Nephron (organoid): ENCODE data around the gene SDF4.

Experiments used
- H3K27ac Mint-ChIP-seq, 3 experiments: 2 replicates each; pipeline ENCODE4 v1.8.0; 2020; ENCODE audit warnings: mixed read lengths in 3 of 3, mild to moderate bottlenecking in 2 of 3, moderate library complexity in 1 of 3
- H3K27me3 Mint-ChIP-seq: 2 replicates; pipeline ENCODE4 v1.8.0; 2021; ENCODE audit warnings: low read depth, mild to moderate bottlenecking, moderate library complexity, mixed read lengths
- H3K36me3 Mint-ChIP-seq: 2 replicates; pipeline ENCODE4 v1.8.0; 2020; ENCODE audit warnings: low read depth, mixed read lengths
- H3K4me1 Mint-ChIP-seq: 2 replicates; pipeline ENCODE4 v1.8.0; 2020; ENCODE audit warnings: mixed read lengths
- H3K4me3 Mint-ChIP-seq, 3 experiments: 2 replicates each; pipeline ENCODE4 v1.8.0; 2020; ENCODE audit warnings: mild to moderate bottlenecking in 3 of 3, mixed read lengths in 3 of 3, moderate library complexity in 2 of 3
- H3K9me3 Mint-ChIP-seq: 2 replicates; pipeline ENCODE4 v1.8.0; 2020; ENCODE audit warnings: mixed read lengths
- CTCF ChIP-seq, 3 experiments: fragments of 200-600 bp; sonication (generic); IDR thresholded peaks; one replicate each; pipeline ENCODE4 v1.5.0; 2021; ENCODE audit warnings: antibody characterized with exemption in 3 of 3; ENCODE audit not compliant: unreplicated experiment in 3 of 3

The SDF4 gene

GRCh38 chr1:1183833-1184775 is 47.7 kb downstream of the SDF4 start:
- no peak overlapping the region for H3K27ac Mint-ChIP-seq
- no peak for TF ChIP-seq CTCF (IDR thresholded peaks at IDR 0.05; ENCODE audit: unreplicated experiment in 3 of 3)
- peaks cover 5% of the 10 kb centered on the region for H3K9me3 Mint-ChIP-seq
- H3K4me1 Mint-ChIP-seq = peaks cover 5% of the 10 kb centered on the region
- H3K4me3 Mint-ChIP-seq = no peak overlapping the region
- H3K36me3 Mint-ChIP-seq = no peaks in the 10 kb centered on the region
- peaks cover 6% of the 10 kb centered on the region for H3K27me3 Mint-ChIP-seq

GRCh38 chr1:1183221-1183747 is 48.5 kb downstream of the SDF4 start:
- Mint-ChIP-seq H3K27ac (no peak overlapping the region), H3K4me3 (no peak overlapping the region), H3K4me1 (peaks cover 5% of the 10 kb centered on the region), H3K27me3 (peaks cover 6% of the 10 kb centered on the region), H3K9me3 (no peaks in the 10 kb centered on the region), H3K36me3 (no peaks in the 10 kb centered on the region)
- TF ChIP-seq CTCF (IDR thresholded peaks at IDR 0.05; ENCODE audit: unreplicated experiment in 3 of 3) = no peak

GRCh38 chr1:1182491-1183220 is 49.1 kb downstream of the SDF4 start:
- Mint-ChIP-seq H3K36me3 (no peaks in the 10 kb centered on the region), H3K9me3 (no peaks in the 10 kb centered on the region), H3K4me1 (peaks cover 5% of the 10 kb centered on the region), H3K27ac (no peak overlapping the region), H3K4me3 (no peak overlapping the region), H3K27me3 (peaks cover 6% of the 10 kb centered on the region)
- TF ChIP-seq CTCF (IDR thresholded peaks at IDR 0.05; ENCODE audit: unreplicated experiment in 3 of 3) = no peak

- no peak for TF ChIP-seq CTCF (IDR thresholded peaks at IDR 0.05; ENCODE audit: unreplicated experiment in 3 of 3)
- Mint-ChIP-seq H3K27ac (no peak overlapping the region), H3K9me3 (no peaks in the 10 kb centered on the region), H3K27me3 (peaks cover 13% of the 10 kb centered on the region), H3K4me3 (no peak overlapping the region), H3K4me1 (peaks cover 7% of the 10 kb centered on the region), H3K36me3 (no peaks in the 10 kb centered on the region)
These were observed 49.8 kb downstream of the SDF4 start for GRCh38 chr1:1181938-1182410.

GRCh38 chr1:1181129-1181937 is 50.5 kb downstream of the SDF4 start:
- Mint-ChIP-seq H3K4me3 (no peak overlapping the region), H3K9me3 (no peaks in the 10 kb centered on the region), H3K27ac (peak overlapping the region in 1 of 3 experiments; percentile 10), H3K4me1 (peaks cover 11% of the 10 kb centered on the region), H3K36me3 (no peaks in the 10 kb centered on the region), H3K27me3 (peaks cover 18% of the 10 kb centered on the region)
- TF ChIP-seq CTCF (IDR thresholded peaks at IDR 0.05; ENCODE audit: unreplicated experiment in 3 of 3) = no peak
